ENCODE results near the gene ODF2. TPM values are rescaled to one million over a fixed set of nuclear protein-coding genes. Genes with fewer than 3 reads are reported as not detected.

ODF2 gene
- total RNA-seq, 1 experiment from 2014 or later = 31.2 TPM

DNA sequence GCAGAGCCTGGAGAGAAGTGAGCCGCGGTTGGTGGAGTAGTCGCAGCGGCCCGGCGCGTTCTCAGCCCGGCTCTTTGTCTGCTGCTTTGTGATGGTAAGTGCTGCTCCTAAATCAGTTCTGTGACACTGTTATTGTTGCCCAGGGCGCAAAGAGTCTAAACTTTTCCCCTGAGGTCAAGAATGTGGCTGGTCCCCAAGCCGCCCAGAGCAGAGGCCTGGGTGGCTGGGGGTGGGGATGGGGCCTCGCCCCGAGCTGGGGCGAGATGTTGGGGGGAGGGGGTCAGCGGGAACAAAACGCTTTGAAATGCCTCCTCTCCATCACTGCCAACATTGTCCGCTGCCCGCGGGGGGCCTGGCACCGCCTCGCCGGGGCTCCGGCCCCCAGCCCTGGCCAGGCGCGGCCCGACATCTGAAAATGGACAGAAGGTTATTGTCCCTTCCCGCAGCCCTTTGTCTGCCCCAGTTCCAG lies 46.8 kb upstream of the ODF2 start:
- Histone ChIP-seq H3K4me3 (ENCODE audit: low read length) (no peak overlapping the region), H3K36me3 (ENCODE audit: low read depth, low read length) (no peaks in the 10 kb centered on the region), H3F3A (ENCODE audit: low read length, unreplicated experiment) (no peaks in the 10 kb centered on the region), H3K9me2 (replicated peaks; ENCODE audit: low read length) (no peaks in the 10 kb centered on the region), H3K27me3 (ENCODE audit: low read length) (no peaks in the 10 kb centered on the region), H3K9me3 (ENCODE audit: low read length) (no peaks in the 10 kb centered on the region), H3K4me2 (ENCODE audit: low read length) (no peak overlapping the region), H3K9ac (ENCODE audit: low read length) (no peak overlapping the region), H3K79me2 (ENCODE audit: low read length) (no peaks in the 10 kb centered on the region), H2AFZ (ENCODE audit: low read length) (no peak overlapping the region), H3K27ac (ENCODE audit: low read length) (no peak overlapping the region), H4K20me1 (ENCODE audit: low read length) (no peaks in the 10 kb centered on the region), H3K4me1 (ENCODE audit: insufficient read depth, low read length) (peaks cover 8% of the 10 kb centered on the region)
- POLR2A ChIA-PET (ENCODE audit: unreplicated experiment) = no interaction called here
- no TSS peak for BruUV-seq (replicated peaks)
- intact Hi-C loops (cut with micrococcal nuclease) = no loop called here
- CTCF ChIA-PET = no interaction called here
- ATAC-seq (no peak), DNase-seq (no peak)
- TF ChIP-seq, protein P1, sequence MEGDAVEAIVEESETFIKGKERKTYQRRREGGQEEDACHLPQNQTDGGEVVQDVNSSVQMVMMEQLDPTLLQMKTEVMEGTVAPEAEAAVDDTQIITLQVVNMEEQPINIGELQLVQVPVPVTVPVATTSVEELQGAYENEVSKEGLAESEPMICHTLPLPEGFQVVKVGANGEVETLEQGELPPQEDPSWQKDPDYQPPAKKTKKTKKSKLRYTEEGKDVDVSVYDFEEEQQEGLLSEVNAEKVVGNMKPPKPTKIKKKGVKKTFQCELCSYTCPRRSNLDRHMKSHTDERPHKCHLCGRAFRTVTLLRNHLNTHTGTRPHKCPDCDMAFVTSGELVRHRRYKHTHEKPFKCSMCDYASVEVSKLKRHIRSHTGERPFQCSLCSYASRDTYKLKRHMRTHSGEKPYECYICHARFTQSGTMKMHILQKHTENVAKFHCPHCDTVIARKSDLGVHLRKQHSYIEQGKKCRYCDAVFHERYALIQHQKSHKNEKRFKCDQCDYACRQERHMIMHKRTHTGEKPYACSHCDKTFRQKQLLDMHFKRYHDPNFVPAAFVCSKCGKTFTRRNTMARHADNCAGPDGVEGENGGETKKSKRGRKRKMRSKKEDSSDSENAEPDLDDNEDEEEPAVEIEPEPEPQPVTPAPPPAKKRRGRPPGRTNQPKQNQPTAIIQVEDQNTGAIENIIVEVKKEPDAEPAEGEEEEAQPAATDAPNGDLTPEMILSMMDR (conservative IDR thresholded peaks at IDR 0.05; ENCODE audit: low read depth, low read length) = no peak
- no peak for TF ChIP-seq EZH2phosphoT487 (IDR thresholded peaks at IDR 0.05; ENCODE audit: borderline replicate concordance, low read length)
- no peak for TF ChIP-seq EZH2 (IDR thresholded peaks at IDR 0.05; ENCODE audit: low read length, unreplicated experiment)

DNA sequence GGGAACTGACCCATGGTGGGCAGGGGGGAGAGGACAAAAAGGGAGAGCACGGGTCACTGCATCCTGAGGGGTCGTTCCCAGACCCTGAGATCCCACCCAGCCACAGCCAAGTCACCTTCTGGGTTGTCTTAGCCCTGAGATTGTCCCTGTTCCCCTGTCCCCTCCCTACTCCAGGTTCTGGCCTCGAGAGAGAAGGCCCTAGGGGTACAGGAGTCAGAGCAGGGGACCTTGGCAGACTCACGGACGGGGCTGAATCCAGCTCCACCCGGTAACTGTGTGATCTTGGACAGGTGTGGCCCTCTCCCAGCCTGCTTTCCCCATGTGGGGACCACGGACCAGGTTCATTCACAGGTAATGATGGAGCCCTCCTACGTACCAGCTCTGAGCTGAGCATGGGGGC lies 46.4 kb upstream of the ODF2 start:
- no peak overlapping the region for H3K27ac ChIP-seq (ENCODE audit: low read length)
- ATAC-seq = no peak
- no peak overlapping the region for H3K9ac ChIP-seq (ENCODE audit: low read length)
- no peaks in the 10 kb centered on the region for H3F3A ChIP-seq (ENCODE audit: low read length, unreplicated experiment)
- peaks cover 8% of the 10 kb centered on the region for H3K4me1 ChIP-seq (ENCODE audit: insufficient read depth, low read length)
- no peaks in the 10 kb centered on the region for H3K27me3 ChIP-seq (ENCODE audit: low read length)
- POLR2A ChIA-PET (ENCODE audit: unreplicated experiment) = interaction anchor here (0.6 kb wide), 1 partner anchor 70 kb away, joined by 3 read pairs; no protein-coding TSS in a partner anchor
- DNase-seq = no peak
- no peaks in the 10 kb centered on the region for H3K36me3 ChIP-seq (ENCODE audit: low read depth, low read length)
- BruUV-seq (replicated peaks) = no TSS peak
- H3K4me3 ChIP-seq (ENCODE audit: low read length) = no peak overlapping the region
- TF ChIP-seq, protein P1 (conservative IDR thresholded peaks at IDR 0.05; ENCODE audit: low read depth, low read length) = no peak
- no peak for TF ChIP-seq EZH2 (IDR thresholded peaks at IDR 0.05; ENCODE audit: low read length, unreplicated experiment)
- no peak for TF ChIP-seq EZH2phosphoT487 (IDR thresholded peaks at IDR 0.05; ENCODE audit: borderline replicate concordance, low read length)
- H3K9me3 ChIP-seq (ENCODE audit: low read length) = no peaks in the 10 kb centered on the region
- no peak overlapping the region for H3K4me2 ChIP-seq (ENCODE audit: low read length)
- no peaks in the 10 kb centered on the region for H4K20me1 ChIP-seq (ENCODE audit: low read length)
- no peaks in the 10 kb centered on the region for H3K79me2 ChIP-seq (ENCODE audit: low read length)
- no peaks in the 10 kb centered on the region for H3K9me2 ChIP-seq (replicated peaks; ENCODE audit: low read length)
- H2AFZ ChIP-seq (ENCODE audit: low read length) = no peak overlapping the region
- intact Hi-C loops (cut with micrococcal nuclease) = no loop called here
- CTCF ChIA-PET = interaction anchor here (0.5 kb wide), 1 partner anchor 12 kb away, joined by 6 read pairs; the partner anchor contains the start of gene CERCAM

DNA sequence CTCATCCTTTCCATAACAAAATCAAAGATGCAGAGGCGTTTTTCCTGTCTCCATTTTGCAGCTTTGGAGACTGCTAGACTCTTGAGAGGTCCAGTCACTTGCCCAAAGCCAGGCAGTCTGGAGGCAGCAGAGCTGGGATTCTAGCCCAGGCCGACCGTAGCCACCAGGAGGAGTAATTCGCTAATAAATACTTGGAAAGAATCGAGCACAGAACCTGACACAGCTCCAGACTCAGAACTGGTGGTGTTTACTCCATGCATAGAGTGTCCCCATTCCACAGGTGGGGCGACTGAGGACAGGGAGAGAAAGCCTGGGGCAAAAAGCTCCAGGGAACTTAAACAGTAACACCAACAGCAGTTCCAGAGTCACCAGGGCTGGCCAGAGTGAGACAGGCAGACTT lies 45.8 kb upstream of the ODF2 start:
- DNase-seq (peak; percentile 43), ATAC-seq (peak; percentile 67)
- no peaks in the 10 kb centered on the region for H3F3A ChIP-seq (ENCODE audit: low read length, unreplicated experiment)
- H3K27me3 ChIP-seq (ENCODE audit: low read length) = no peaks in the 10 kb centered on the region
- no peak overlapping the region for H2AFZ ChIP-seq (ENCODE audit: low read length)
- H3K36me3 ChIP-seq (ENCODE audit: low read depth, low read length) = no peaks in the 10 kb centered on the region
- peaks cover 8% of the 10 kb centered on the region for H3K4me1 ChIP-seq (ENCODE audit: insufficient read depth, low read length)
- BruUV-seq (replicated peaks) = no TSS peak
- H3K27ac ChIP-seq (ENCODE audit: low read length) = no peak overlapping the region
- H3K4me3 ChIP-seq (ENCODE audit: low read length) = no peak overlapping the region
- intact Hi-C loops (cut with micrococcal nuclease) = loop anchor here (5.0 kb wide), 1 partner anchor 48 kb away; no protein-coding TSS in a partner anchor
- no peak overlapping the region for H3K9ac ChIP-seq (ENCODE audit: low read length)
- ChIA-PET POLR2A (ENCODE audit: unreplicated experiment) (interaction anchor here (0.6 kb wide), 1 partner anchor 70 kb away, joined by 3 read pairs; no protein-coding TSS in a partner anchor), CTCF (interaction anchor here (0.5 to 0.6 kb wide), 2 partner anchors 11 to 86 kb away, joined by 3 to 6 read pairs; partner anchors contain the start of gene CERCAM)
- no peaks in the 10 kb centered on the region for H3K9me3 ChIP-seq (ENCODE audit: low read length)
- no peaks in the 10 kb centered on the region for H4K20me1 ChIP-seq (ENCODE audit: low read length)
- H3K4me2 ChIP-seq (ENCODE audit: low read length) = no peak overlapping the region
- no peaks in the 10 kb centered on the region for H3K79me2 ChIP-seq (ENCODE audit: low read length)
- H3K9me2 ChIP-seq (replicated peaks; ENCODE audit: low read length) = no peaks in the 10 kb centered on the region
- no peak for TF ChIP-seq EZH2 (IDR thresholded peaks at IDR 0.05; ENCODE audit: low read length, unreplicated experiment)
- TF ChIP-seq EZH2phosphoT487 (IDR thresholded peaks at IDR 0.05; ENCODE audit: borderline replicate concordance, low read length) = no peak
- TF ChIP-seq, protein P1 (conservative IDR thresholded peaks at IDR 0.05; ENCODE audit: low read depth, low read length) = peak; percentile 42

All from PC-3 (cell line).